ENCODE results near the gene CCDC69. TPM values are rescaled to one million over a fixed set of nuclear protein-coding genes. Genes with fewer than 3 reads are reported as not detected.

CCDC69 gene
- total RNA-seq, 2 experiments from 2014 or later: 108 to 110 TPM

DNA sequence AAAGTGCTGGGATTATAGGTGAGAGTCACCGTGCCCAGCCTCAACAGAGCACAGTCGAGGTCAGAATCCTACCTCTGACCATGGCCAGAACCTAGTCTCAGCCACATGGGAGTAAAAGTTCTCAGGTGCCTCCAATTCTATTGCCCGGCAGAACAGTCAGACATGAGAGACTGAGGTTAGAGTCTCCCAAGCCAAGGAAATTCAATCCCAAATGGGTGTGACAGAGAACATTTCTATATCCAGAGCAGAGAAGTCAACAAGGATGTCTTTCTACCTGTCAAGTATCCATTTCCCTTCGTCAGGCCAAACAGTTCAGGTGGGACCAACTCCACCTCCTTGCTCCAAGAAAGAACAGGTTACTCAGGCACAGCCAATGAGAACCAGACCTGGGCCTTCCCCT, 76.9 kb downstream of the CCDC69 start:
- POLR2A ChIA-PET: no interaction called here
- H3K27me3 Mint-ChIP-seq: no peaks in the 10 kb centered on the region
- peak overlapping the region; percentile 79 for H3K27ac Mint-ChIP-seq
- DNase-seq (no peak), ATAC-seq (ENCODE audit: low read depth) (no peak)
- no peak overlapping the region for H3K4me3 Mint-ChIP-seq
- peaks cover 90% of the 10 kb centered on the region for H3K4me1 Mint-ChIP-seq
- H3K36me3 Mint-ChIP-seq: peaks cover 44% of the 10 kb centered on the region
- no peaks in the 10 kb centered on the region for H3K9me3 Mint-ChIP-seq

DNA sequence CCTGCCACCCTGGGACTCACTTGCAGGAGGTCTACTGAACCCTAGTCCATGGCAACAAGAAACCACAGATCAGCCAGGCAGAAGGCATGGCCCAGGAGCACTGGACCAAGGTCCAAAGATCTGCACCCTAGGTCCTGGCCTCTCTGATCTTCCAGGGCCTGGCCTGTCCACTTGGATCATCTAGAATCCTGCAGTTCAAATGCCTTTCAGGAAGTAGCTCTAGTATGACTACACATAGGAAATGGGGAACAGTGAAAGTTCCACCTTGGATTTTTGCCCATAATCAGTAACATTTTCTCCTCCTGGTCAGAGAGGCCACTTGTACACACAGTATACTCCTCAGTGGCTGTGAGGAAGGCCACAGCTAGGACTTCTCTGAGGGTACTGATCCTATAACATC, 77.8 kb downstream of the CCDC69 start:
- Mint-ChIP-seq H3K27me3 (no peaks in the 10 kb centered on the region), H3K4me3 (no peak overlapping the region), H3K36me3 (peaks cover 46% of the 10 kb centered on the region), H3K4me1 (peaks cover 90% of the 10 kb centered on the region), H3K27ac (peak overlapping the region; percentile 93), H3K9me3 (no peaks in the 10 kb centered on the region)
- ATAC-seq (ENCODE audit: low read depth) (no peak), DNase-seq (no peak)
- POLR2A ChIA-PET: interaction anchor here (1.3 kb wide), 1 partner anchor 16 kb away, joined by 3 read pairs; no protein-coding TSS in a partner anchor

DNA sequence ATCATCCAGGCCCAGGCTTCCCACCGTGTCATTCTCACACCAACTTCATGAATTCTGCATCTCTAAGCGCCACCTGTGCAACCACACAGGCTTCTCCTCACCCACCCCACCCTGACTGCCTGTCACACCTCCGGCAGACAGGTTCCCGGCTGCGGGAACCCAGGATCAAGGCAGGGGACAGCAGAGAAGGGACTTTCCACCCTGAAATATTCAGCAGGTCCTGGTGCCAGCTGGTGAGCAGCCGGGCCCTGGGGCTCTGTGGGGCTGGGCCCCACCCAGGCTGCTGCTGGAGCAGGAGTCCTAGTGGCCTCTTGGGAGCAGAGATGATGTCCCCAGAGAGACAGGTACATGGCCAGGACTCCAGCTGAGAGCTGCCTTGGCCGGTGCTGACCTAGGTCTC, 79.0 kb downstream of the CCDC69 start:
- DNase-seq: no peak
- no peaks in the 10 kb centered on the region for H3K9me3 Mint-ChIP-seq
- peak overlapping the region; percentile 93 for H3K27ac Mint-ChIP-seq
- no peak for ATAC-seq (ENCODE audit: low read depth)
- H3K4me3 Mint-ChIP-seq: no peak overlapping the region
- POLR2A ChIA-PET: interaction anchor here (1.9 kb wide), 1 partner anchor 12 kb away, joined by 8 read pairs; the partner anchor contains the start of gene ANXA6
- H3K27me3 Mint-ChIP-seq: no peaks in the 10 kb centered on the region
- H3K36me3 Mint-ChIP-seq: peaks cover 46% of the 10 kb centered on the region
- H3K4me1 Mint-ChIP-seq: peaks cover 87% of the 10 kb centered on the region

DNA sequence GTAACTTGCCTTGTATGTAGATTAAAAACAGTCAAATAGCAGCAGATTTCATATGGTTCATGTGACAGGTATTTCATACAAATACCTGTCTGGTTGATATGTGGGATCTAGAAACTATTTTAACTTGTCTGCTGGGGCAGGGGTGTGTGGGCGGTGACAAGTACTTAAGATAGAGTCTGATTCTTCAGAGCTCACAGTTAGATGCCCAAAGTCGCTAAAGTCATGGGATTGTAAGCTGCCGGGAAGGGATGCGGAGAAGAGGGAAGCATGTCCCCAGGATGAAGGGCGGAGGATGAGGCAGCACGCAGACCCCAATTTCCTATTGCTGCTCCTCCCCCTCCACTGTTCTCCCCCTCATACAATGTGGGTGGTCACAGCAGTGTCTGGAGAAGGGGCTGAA, 79.6 kb downstream of the CCDC69 start:
- Mint-ChIP-seq H3K36me3 (peaks cover 46% of the 10 kb centered on the region), H3K9me3 (no peaks in the 10 kb centered on the region), H3K27ac (peak overlapping the region; percentile 93), H3K27me3 (no peaks in the 10 kb centered on the region), H3K4me1 (peaks cover 84% of the 10 kb centered on the region), H3K4me3 (peak overlapping the region; percentile 27)
- POLR2A ChIA-PET: interaction anchor here (1.9 kb wide), 1 partner anchor 13 kb away, joined by 8 read pairs; the partner anchor contains the start of gene ANXA6
- DNase-seq (no peak), ATAC-seq (ENCODE audit: low read depth) (no peak)

DNA sequence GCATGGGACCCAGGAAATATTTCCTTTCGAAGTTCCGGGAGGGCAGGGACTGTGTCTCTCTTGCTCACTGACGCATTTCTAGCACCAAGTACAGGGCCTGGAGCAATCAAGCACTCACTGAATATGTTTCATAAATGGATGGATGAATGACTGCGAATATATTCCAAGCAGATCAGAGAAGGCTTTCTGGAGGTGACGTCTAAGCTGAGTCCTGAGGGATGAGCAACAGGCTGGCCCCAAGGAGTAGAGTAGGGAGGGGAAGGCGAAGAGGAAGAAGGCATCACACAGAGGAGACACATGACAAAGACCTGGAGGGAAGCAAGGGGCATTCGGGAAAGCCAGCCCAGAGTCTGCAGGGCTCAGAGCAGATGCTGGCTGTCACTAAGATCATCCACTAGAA, 80.2 kb downstream of the CCDC69 start:
- POLR2A ChIA-PET: interaction anchor here (2.4 to 3.5 kb wide), 2 partner anchors 13 to 18 kb away, joined by 14 to 29 read pairs; partner anchors contain the start of gene ANXA6
- peak overlapping the region; percentile 93 for H3K27ac Mint-ChIP-seq
- DNase-seq: no peak
- no peaks in the 10 kb centered on the region for H3K9me3 Mint-ChIP-seq
- H3K36me3 Mint-ChIP-seq: peaks cover 49% of the 10 kb centered on the region
- peak overlapping the region; percentile 68 for H3K4me3 Mint-ChIP-seq
- no peaks in the 10 kb centered on the region for H3K27me3 Mint-ChIP-seq
- ATAC-seq (ENCODE audit: low read depth): no peak
- H3K4me1 Mint-ChIP-seq: peaks cover 86% of the 10 kb centered on the region

DNA sequence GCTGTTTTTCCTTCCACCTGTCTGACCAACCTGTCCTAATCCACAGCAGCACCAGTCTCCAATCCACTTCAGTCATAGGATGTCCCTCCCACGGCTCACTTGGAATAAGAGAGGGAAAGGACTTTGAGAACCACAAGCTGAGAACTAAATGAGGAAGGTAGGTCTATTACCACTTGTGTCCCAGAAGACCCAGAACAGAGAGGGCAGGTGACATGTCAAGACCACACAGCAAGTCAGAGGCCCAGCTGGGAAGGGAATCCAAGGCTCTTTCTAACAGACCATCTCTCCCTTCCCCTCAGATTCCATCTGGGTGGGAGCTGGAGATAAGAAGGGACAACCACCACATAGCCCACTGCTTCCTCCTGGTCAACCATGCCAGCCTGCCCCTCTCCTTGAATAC, 81.0 kb downstream of the CCDC69 start:
- H3K27ac Mint-ChIP-seq: peak overlapping the region; percentile 93
- no peaks in the 10 kb centered on the region for H3K9me3 Mint-ChIP-seq
- POLR2A ChIA-PET: interaction anchor here (2.4 to 4.7 kb wide), 3 partner anchors 8 to 17 kb away, joined by 14 to 36 read pairs (median 29); partner anchors contain the start of gene ANXA6
- H3K36me3 Mint-ChIP-seq: peaks cover 51% of the 10 kb centered on the region
- H3K4me1 Mint-ChIP-seq: peaks cover 85% of the 10 kb centered on the region
- ATAC-seq (ENCODE audit: low read depth) (no peak), DNase-seq (no peak)
- H3K4me3 Mint-ChIP-seq: peak overlapping the region; percentile 26
- H3K27me3 Mint-ChIP-seq: no peaks in the 10 kb centered on the region

DNA sequence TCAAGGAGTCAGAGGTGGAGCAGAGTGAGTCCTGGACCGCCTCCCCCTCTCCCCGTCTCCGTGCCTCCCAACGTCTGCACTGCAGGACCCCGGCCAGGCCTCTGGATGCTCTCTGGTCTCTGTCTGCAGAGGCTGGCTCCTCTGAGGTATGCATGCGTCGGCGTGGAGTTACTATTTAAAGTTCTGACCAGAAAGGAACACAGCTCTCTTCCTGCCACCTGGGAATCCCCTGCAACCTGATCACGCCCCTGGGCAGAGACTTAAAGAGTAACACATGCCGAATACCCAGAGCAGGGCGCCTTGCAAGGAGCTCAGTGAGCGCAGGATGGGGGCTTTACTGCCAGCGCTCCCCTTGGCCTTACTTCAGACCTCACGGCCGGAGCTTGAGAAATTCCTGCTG, 82.4 kb downstream of the CCDC69 start:
- no peaks in the 10 kb centered on the region for H3K27me3 Mint-ChIP-seq
- DNase-seq (no peak), ATAC-seq (ENCODE audit: low read depth) (peak; percentile 92)
- H3K4me3 Mint-ChIP-seq: peak overlapping the region; percentile 77
- H3K27ac Mint-ChIP-seq: peak overlapping the region; percentile 84
- POLR2A ChIA-PET: interaction anchor here (0.7 to 4.7 kb wide), 9 partner anchors 10 to 111 kb away, joined by 3 to 36 read pairs (median 6); partner anchors contain the start of genes ANXA6 and GM2A
- H3K9me3 Mint-ChIP-seq: no peaks in the 10 kb centered on the region
- H3K4me1 Mint-ChIP-seq: peaks cover 83% of the 10 kb centered on the region
- peaks cover 58% of the 10 kb centered on the region for H3K36me3 Mint-ChIP-seq

DNA sequence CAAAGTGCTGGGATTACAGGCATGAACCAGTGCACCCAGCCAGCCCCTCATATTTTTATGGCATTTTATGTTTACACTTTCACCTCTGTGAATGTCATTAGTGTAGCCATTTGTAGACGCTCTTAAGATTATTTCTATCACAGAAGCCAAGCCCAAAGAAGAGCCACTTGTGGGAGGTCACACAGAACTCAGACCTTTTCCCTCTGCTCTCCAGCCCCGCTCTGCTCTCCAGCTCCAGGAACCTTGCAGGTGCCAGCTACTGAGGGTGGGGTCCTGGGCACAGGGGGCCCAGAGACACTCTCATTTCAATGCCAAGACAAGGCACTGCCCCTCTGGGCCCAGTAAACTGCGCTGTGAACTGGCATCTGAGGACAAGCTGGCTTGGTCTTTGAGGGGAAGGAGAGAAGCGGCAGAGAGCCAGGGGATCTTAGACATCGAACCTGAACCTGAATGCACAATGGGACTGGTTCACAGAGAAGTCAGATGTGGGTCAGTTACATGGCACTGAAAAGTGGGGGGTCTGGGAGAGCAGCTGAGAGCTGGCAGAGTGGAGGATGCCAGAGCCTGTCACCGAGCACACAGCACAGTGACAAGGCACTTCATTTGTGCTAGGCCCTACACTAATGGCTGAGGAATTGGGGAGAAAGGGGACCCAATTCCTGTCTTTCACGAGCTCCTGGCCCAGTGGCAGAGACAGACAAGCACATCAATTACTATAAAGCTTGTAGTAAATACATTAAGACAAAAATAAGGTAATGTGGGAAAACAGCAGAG, 83.0 kb downstream of the CCDC69 start:
- POLR2A ChIA-PET: interaction anchor here (0.9 to 4.7 kb wide), 7 partner anchors 8 to 90 kb away, joined by 3 to 36 read pairs (median 6); partner anchors contain the start of gene ANXA6
- peak overlapping the region; percentile 84 for H3K27ac Mint-ChIP-seq

DNA sequence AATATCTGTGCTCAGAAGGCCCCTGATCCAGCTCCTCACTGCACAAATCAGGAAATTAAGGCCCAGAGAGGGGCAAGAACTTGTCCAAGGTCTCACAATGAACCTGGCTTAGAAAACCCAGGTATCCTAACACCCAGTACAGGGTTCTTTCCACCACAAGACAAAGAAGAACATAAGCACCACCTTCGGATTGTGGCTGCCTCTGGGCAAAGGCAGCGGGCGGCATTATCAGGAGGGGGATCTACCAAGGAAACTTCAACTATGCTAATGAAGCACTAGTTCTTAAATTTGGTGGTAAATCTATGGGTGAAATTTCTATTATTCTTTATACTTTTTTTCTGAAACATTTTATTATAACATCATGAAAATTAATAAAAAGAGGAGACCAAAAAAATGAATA, 84.2 kb downstream of the CCDC69 start:
- Mint-ChIP-seq H3K4me3 (no peak overlapping the region), H3K9me3 (no peaks in the 10 kb centered on the region), H3K27ac (peak overlapping the region; percentile 63), H3K36me3 (peaks cover 56% of the 10 kb centered on the region), H3K4me1 (peaks cover 70% of the 10 kb centered on the region), H3K27me3 (no peaks in the 10 kb centered on the region)
- DNase-seq: no peak
- POLR2A ChIA-PET: interaction anchor here (0.7 to 4.7 kb wide), 2 partner anchors 12 to 14 kb away, joined by 3 to 36 read pairs; no protein-coding TSS in a partner anchor
- ATAC-seq (ENCODE audit: low read depth): no peak

More for the DNA sequence above, 83.0 kb downstream of the CCDC69 start:
- ATAC-seq (ENCODE audit: low read depth): no peak
- peak overlapping the region; percentile 77 for H3K4me3 Mint-ChIP-seq
- no peaks in the 10 kb centered on the region for H3K27me3 Mint-ChIP-seq
- H3K4me1 Mint-ChIP-seq: peaks cover 80% of the 10 kb centered on the region
- H3K9me3 Mint-ChIP-seq: no peaks in the 10 kb centered on the region
- H3K36me3 Mint-ChIP-seq: peaks cover 57% of the 10 kb centered on the region
- DNase-seq: no peak

DNA sequence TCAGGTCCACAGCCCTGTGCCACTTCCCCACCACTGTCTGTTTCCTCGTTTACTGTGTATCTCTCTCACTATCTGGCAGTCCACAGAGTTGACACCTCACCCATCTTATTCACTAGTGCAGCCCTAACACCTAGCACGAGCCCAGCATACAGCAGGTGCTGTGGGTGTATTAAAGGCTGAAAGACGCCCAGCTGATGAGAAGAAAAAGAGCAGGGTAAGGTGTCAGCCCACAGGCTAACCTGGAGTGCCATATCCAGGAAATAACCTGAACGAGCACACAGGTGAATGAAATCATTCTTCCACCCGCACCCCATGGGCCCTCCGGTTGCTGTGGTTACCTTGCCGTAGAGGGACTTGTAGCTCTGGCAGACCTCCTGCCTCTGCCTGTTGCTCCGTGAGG, 84.9 kb downstream of the CCDC69 start:
- Mint-ChIP-seq H3K4me3 (peak overlapping the region; percentile 19), H3K27me3 (no peaks in the 10 kb centered on the region), H3K27ac (peak overlapping the region; percentile 63), H3K36me3 (peaks cover 54% of the 10 kb centered on the region), H3K9me3 (no peaks in the 10 kb centered on the region), H3K4me1 (peaks cover 64% of the 10 kb centered on the region)
- DNase-seq: no peak
- POLR2A ChIA-PET: interaction anchor here (0.6 to 4.7 kb wide), 3 partner anchors 10 to 13 kb away, joined by 3 to 36 read pairs (median 4); no protein-coding TSS in a partner anchor
- ATAC-seq (ENCODE audit: low read depth): no peak

DNA sequence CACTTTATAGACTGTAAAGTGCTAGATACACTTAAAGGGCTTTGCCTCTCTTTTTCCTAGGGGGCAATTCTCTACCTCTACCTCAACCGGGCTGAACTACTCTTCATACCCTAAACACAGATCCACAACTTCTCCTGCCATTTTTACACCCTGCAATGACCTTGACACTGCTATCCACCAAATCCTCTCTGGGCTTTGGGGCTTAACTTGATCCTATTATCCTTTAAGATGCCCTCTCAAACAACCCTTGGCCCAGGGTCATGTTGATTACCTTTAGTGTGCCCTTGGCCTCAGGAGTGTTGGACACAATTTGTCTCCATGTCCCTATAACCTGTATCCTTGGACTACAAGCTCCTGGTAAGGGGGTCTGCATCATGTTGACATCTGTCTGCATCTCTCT, 85.8 kb downstream of the CCDC69 start:
- Mint-ChIP-seq H3K27me3 (no peaks in the 10 kb centered on the region), H3K27ac (peak overlapping the region; percentile 63), H3K4me1 (peaks cover 60% of the 10 kb centered on the region), H3K9me3 (no peaks in the 10 kb centered on the region), H3K36me3 (peaks cover 51% of the 10 kb centered on the region), H3K4me3 (peak overlapping the region; percentile 2)
- DNase-seq: no peak
- ATAC-seq (ENCODE audit: low read depth): no peak
- POLR2A ChIA-PET: interaction anchor here (0.7 kb wide), 1 partner anchor 114 kb away, joined by 3 read pairs; no protein-coding TSS in a partner anchor

DNA sequence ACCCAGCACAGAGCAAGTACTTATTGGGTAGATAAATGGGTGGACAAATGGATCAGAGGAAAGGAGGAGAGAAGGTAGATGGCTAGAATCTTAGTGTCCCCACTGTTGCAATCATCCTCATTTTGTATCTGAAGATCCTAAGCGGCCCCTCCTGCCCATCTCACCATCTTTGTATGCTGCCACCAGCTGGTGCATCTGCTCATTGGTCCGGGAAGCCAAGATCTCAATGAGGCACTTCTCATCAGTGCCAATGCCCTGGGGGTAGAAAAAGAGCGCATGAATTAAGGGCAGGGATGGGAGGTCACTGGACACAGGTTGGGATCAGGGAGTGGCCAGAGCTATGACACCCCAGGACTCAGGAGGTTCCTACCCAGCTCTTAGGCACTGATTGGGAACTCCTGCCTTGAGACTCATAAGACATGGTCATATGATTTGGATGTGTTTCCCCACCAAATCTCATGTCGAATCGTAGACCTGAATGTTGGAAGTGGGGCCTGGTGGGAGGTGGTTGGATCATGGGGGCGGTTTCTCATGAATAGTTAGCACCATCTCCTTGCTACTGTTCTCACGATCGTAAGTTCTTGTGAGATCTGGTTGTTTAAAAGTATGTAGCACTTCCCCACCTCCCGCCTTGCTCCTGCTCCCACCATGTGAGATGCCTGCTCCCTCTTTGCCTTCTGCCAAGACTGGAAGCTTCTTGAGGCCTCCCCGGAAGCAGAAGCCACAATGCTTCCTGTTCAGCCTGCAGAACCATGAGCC, 86.6 kb downstream of the CCDC69 start:
- ATAC-seq (ENCODE audit: low read depth) (no peak), DNase-seq (no peak)
- Mint-ChIP-seq H3K27ac (peak overlapping the region; percentile 63), H3K4me1 (peaks cover 58% of the 10 kb centered on the region), H3K36me3 (peaks cover 53% of the 10 kb centered on the region), H3K27me3 (no peaks in the 10 kb centered on the region), H3K4me3 (no peak overlapping the region), H3K9me3 (no peaks in the 10 kb centered on the region)
- POLR2A ChIA-PET: no interaction called here

DNA sequence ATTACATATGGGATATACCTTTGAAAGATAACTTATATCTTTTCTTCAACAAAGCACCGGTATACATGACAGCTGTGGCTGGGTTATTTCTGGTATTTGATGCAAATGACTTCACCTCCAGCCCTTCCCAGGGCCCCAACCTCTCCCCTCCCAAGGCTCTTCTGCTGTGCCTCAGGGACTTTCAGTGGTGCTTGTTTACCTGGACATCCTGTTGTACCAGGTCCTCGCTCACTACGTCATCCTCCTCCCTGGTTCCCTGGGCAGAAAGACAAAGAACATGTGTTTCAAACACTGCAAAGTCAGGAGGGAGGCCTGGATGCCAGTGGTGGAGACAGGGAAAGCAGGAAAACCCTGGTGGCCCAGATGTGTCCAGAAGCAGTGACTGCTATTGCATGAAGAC, 89.7 kb downstream of the CCDC69 start:
- no peaks in the 10 kb centered on the region for H3K27me3 Mint-ChIP-seq
- peak overlapping the region; percentile 43 for H3K27ac Mint-ChIP-seq
- H3K4me3 Mint-ChIP-seq: no peak overlapping the region
- ATAC-seq (ENCODE audit: low read depth) (no peak), DNase-seq (no peak)
- H3K36me3 Mint-ChIP-seq: peaks cover 55% of the 10 kb centered on the region
- no peaks in the 10 kb centered on the region for H3K9me3 Mint-ChIP-seq
- POLR2A ChIA-PET: no interaction called here
- H3K4me1 Mint-ChIP-seq: peaks cover 51% of the 10 kb centered on the region

Data from activated naive CD8-positive, alpha-beta T cell treated with anti-CD3 and anti-CD28 coated beads, Interleukin-2, amount 10 ng/mL, durations not matched to agents 7 days and 5 days (primary cell).